HepG2 (cell line): ENCODE results near the gene RGPD3.
"Not testable (repeated sequence)": the region's sequence is repeated elsewhere in the genome, so short reads cannot be mapped to it uniquely, and the experiment has no call there.

Source experiments
- CHD4 ChIP-seq: fragments of 200-600 bp; sonication (generic); IDR thresholded peaks from 2 replicates; pipeline ENCODE4 v1.7.0; 2017; ENCODE audit warnings: mild to moderate bottlenecking, low read length, borderline replicate concordance
- GATAD2A ChIP-seq: IDR thresholded peaks from 2 replicates; pipeline ENCODE4 v1.6.1; 2016
- PRPF4 ChIP-seq: fragments of 200-400 bp; formaldehyde crosslinking; IDR thresholded peaks from 2 replicates; pipeline ENCODE4 v1.6.1; 2016; ENCODE audit warnings: low read length, low read depth; ENCODE audit not compliant: poor library complexity, severe bottlenecking
- SMAD1 ChIP-seq: sonication (generic); formaldehyde crosslinking; IDR thresholded peaks from 2 replicates; pipeline ENCODE4 v1.4.0; 2020; ENCODE audit warnings: missing genetic modification reagents, low read depth, mild to moderate bottlenecking, borderline replicate concordance
- SOX6 ChIP-seq, 2 experiments: fragments of 450-650 bp in 1 of 2; sonication (generic) in 1 of 2; formaldehyde crosslinking in 1 of 2; IDR thresholded peaks; 2 replicates each; pipeline versions ENCODE4 v1.4.0 to v1.6.1; 2017 to 2020; ENCODE audit warnings: antibody characterized with exemption in 1 of 2, mild to moderate bottlenecking in 1 of 2, missing genetic modification reagents in 1 of 2
- TEAD2 ChIP-seq: sonication (generic); formaldehyde crosslinking; IDR thresholded peaks from 2 replicates; pipeline ENCODE4 v1.9.0; 2021; ENCODE audit warnings: missing genetic modification reagents
- ZFX ChIP-seq: sonication (generic); formaldehyde crosslinking; IDR thresholded peaks from 2 replicates; pipeline ENCODE4 v1.4.0; 2020; ENCODE audit warnings: mild to moderate bottlenecking, low read depth, missing genetic modification reagents, moderate library complexity
- TF ChIP-seq, protein P1 (sequence below): sonication (generic); IDR thresholded peaks from 2 replicates; pipeline ENCODE4 v1.6.1; 2016; ENCODE audit warnings: low read depth, borderline replicate concordance
- TF ChIP-seq, protein P2 (sequence below): sonication (generic); formaldehyde crosslinking; IDR thresholded peaks from 2 replicates; pipeline ENCODE4 v1.4.0; 2020; ENCODE audit warnings: missing genetic modification reagents
- TF ChIP-seq, protein P3 (sequence below), 2 experiments: sonication (generic) in 1 of 2; formaldehyde crosslinking in 1 of 2; IDR thresholded peaks; 2 replicates each; pipeline versions ENCODE4 v1.5.1 to v1.6.1; 2011 to 2020; ENCODE audit warnings: borderline replicate concordance in 1 of 2, low read depth in 1 of 2, low read length in 1 of 2, mild to moderate bottlenecking in 1 of 2, missing genetic modification reagents in 1 of 2, moderate library complexity in 1 of 2

DNA sequence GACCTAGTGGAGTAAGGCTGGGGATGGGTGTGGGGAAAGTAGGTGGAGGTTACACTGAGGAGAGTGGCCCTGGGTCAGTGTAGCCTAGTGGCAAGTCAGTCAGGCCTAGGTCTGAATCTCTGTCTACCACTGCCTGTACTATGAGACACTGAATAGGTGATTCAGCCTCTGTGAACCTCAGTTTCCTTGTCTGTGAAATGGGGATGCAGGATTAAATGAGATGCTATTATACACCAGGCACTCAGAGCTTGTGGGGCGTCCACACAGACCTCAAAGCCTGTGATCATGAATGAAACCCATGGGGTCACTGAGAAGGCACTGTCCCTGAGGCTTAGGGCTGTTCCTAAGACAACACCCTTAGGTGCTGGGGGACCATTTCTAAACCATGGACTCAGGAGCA is 30.3 kb upstream of the RGPD3 start:
- TF ChIP-seq ZFX (CRISPR knock-in tag); SMAD1 (CRISPR knock-in tag); SOX6 (IDR thresholded peaks at IDR 0.05); SOX6 (CRISPR knock-in tag; IDR thresholded peaks at IDR 0.05); PRPF4; TEAD2 (CRISPR knock-in tag); CHD4; GATAD2A (CRISPR knock-in tag): not testable (repeated sequence)
- TF ChIP-seq, protein P1, sequence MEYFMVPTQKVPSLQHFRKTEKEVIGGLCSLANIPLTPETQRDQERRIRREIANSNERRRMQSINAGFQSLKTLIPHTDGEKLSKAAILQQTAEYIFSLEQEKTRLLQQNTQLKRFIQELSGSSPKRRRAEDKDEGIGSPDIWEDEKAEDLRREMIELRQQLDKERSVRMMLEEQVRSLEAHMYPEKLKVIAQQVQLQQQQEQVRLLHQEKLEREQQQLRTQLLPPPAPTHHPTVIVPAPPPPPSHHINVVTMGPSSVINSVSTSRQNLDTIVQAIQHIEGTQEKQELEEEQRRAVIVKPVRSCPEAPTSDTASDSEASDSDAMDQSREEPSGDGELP = not testable (repeated sequence)
- TF ChIP-seq, protein P2, sequence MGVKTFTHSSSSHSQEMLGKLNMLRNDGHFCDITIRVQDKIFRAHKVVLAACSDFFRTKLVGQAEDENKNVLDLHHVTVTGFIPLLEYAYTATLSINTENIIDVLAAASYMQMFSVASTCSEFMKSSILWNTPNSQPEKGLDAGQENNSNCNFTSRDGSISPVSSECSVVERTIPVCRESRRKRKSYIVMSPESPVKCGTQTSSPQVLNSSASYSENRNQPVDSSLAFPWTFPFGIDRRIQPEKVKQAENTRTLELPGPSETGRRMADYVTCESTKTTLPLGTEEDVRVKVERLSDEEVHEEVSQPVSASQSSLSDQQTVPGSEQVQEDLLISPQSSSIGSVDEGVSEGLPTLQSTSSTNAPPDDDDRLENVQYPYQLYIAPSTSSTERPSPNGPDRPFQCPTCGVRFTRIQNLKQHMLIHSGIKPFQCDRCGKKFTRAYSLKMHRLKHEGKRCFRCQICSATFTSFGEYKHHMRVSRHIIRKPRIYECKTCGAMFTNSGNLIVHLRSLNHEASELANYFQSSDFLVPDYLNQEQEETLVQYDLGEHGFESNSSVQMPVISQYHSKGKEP (CRISPR knock-in tag) = not testable (repeated sequence)
- TF ChIP-seq, protein P3, sequence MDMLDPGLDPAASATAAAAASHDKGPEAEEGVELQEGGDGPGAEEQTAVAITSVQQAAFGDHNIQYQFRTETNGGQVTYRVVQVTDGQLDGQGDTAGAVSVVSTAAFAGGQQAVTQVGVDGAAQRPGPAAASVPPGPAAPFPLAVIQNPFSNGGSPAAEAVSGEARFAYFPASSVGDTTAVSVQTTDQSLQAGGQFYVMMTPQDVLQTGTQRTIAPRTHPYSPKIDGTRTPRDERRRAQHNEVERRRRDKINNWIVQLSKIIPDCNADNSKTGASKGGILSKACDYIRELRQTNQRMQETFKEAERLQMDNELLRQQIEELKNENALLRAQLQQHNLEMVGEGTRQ (IDR thresholded peaks at IDR 0.05; ENCODE audit: low read depth, low read length) = not testable (repeated sequence)
- TF ChIP-seq, protein P3 (CRISPR knock-in tag; IDR thresholded peaks at IDR 0.05; ENCODE audit: borderline replicate concordance) = not testable (repeated sequence)
